ENCODE results near the gene TRIM31. TPM values are rescaled to one million over a fixed set of nuclear protein-coding genes. Genes with fewer than 3 reads are reported as not detected.
A peak's percentile ranks its signal among the peaks of the same experiment; 100 is the strongest.

The TRIM31 gene
- total and polyA plus RNA-seq, 4 donors, result 0.16 to 1.3 (median 0.48) TPM

DNA sequence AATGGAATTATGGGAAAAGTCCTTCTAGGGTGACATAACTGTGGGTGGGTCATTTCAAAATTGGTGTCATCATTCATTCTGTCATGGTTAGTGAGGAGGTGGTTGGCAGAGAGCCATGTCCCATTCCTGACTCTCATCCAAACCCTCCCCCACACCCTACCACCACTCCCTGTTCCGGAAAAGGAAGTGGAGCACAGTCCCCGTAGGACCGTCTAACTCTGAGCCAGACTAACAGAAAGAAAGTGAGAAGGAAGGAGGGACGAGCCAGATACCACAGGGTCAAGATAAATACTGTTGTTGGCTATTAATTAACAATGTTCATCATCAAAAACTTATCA, 43.3 kb upstream of the TRIM31 start:
- TF ChIP-seq, protein P1, sequence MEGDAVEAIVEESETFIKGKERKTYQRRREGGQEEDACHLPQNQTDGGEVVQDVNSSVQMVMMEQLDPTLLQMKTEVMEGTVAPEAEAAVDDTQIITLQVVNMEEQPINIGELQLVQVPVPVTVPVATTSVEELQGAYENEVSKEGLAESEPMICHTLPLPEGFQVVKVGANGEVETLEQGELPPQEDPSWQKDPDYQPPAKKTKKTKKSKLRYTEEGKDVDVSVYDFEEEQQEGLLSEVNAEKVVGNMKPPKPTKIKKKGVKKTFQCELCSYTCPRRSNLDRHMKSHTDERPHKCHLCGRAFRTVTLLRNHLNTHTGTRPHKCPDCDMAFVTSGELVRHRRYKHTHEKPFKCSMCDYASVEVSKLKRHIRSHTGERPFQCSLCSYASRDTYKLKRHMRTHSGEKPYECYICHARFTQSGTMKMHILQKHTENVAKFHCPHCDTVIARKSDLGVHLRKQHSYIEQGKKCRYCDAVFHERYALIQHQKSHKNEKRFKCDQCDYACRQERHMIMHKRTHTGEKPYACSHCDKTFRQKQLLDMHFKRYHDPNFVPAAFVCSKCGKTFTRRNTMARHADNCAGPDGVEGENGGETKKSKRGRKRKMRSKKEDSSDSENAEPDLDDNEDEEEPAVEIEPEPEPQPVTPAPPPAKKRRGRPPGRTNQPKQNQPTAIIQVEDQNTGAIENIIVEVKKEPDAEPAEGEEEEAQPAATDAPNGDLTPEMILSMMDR (IDR thresholded peaks at IDR 0.05; ENCODE audit: low read depth, low read length, missing input control), result no peak
- TF ChIP-seq, protein P2, sequence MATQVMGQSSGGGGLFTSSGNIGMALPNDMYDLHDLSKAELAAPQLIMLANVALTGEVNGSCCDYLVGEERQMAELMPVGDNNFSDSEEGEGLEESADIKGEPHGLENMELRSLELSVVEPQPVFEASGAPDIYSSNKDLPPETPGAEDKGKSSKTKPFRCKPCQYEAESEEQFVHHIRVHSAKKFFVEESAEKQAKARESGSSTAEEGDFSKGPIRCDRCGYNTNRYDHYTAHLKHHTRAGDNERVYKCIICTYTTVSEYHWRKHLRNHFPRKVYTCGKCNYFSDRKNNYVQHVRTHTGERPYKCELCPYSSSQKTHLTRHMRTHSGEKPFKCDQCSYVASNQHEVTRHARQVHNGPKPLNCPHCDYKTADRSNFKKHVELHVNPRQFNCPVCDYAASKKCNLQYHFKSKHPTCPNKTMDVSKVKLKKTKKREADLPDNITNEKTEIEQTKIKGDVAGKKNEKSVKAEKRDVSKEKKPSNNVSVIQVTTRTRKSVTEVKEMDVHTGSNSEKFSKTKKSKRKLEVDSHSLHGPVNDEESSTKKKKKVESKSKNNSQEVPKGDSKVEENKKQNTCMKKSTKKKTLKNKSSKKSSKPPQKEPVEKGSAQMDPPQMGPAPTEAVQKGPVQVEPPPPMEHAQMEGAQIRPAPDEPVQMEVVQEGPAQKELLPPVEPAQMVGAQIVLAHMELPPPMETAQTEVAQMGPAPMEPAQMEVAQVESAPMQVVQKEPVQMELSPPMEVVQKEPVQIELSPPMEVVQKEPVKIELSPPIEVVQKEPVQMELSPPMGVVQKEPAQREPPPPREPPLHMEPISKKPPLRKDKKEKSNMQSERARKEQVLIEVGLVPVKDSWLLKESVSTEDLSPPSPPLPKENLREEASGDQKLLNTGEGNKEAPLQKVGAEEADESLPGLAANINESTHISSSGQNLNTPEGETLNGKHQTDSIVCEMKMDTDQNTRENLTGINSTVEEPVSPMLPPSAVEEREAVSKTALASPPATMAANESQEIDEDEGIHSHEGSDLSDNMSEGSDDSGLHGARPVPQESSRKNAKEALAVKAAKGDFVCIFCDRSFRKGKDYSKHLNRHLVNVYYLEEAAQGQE (IDR thresholded peaks at IDR 0.05), result no peak
- no peak for TF ChIP-seq TAF1 (conservative IDR thresholded peaks at IDR 0.05)
- no peak for TF ChIP-seq FOXA1 (IDR thresholded peaks at IDR 0.05)
- peak; percentile 61 for TF ChIP-seq SP1 (IDR thresholded peaks at IDR 0.05)
- TF ChIP-seq HNF4A (conservative IDR thresholded peaks at IDR 0.05), result peak in 1 of 2 donors; percentile 12
- peak in 1 of 2 donors; percentile 32 for TF ChIP-seq RXRA (IDR thresholded peaks at IDR 0.05)
- no peak for TF ChIP-seq JUND (IDR thresholded peaks at IDR 0.05)
- TF ChIP-seq HNF4G (IDR thresholded peaks at IDR 0.05), result no peak
- TF ChIP-seq, protein P3, sequence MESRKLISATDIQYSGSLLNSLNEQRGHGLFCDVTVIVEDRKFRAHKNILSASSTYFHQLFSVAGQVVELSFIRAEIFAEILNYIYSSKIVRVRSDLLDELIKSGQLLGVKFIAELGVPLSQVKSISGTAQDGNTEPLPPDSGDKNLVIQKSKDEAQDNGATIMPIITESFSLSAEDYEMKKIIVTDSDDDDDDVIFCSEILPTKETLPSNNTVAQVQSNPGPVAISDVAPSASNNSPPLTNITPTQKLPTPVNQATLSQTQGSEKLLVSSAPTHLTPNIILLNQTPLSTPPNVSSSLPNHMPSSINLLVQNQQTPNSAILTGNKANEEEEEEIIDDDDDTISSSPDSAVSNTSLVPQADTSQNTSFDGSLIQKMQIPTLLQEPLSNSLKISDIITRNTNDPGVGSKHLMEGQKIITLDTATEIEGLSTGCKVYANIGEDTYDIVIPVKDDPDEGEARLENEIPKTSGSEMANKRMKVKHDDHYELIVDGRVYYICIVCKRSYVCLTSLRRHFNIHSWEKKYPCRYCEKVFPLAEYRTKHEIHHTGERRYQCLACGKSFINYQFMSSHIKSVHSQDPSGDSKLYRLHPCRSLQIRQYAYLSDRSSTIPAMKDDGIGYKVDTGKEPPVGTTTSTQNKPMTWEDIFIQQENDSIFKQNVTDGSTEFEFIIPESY (IDR thresholded peaks at IDR 0.05), result no peak
- TF ChIP-seq EGR1 (IDR thresholded peaks at IDR 0.05; ENCODE audit: low read depth in 2 of 2), result no peak
- TF ChIP-seq YY1 (IDR thresholded peaks at IDR 0.05), result no peak
- TF ChIP-seq, protein P4, sequence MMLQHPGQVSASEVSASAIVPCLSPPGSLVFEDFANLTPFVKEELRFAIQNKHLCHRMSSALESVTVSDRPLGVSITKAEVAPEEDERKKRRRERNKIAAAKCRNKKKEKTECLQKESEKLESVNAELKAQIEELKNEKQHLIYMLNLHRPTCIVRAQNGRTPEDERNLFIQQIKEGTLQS (IDR thresholded peaks at IDR 0.05), result no peak
- TF ChIP-seq RAD21 (IDR thresholded peaks at IDR 0.05), result no peak
- TF ChIP-seq, protein P5, sequence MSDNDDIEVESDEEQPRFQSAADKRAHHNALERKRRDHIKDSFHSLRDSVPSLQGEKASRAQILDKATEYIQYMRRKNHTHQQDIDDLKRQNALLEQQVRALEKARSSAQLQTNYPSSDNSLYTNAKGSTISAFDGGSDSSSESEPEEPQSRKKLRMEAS (IDR thresholded peaks at IDR 0.05), result no peak
- peak; percentile 8 for TF ChIP-seq NR2F2 (IDR thresholded peaks at IDR 0.05)
- no peak for TF ChIP-seq FOXA2 (IDR thresholded peaks at IDR 0.05)
- TF ChIP-seq GABPA (IDR thresholded peaks at IDR 0.05 in 1 of 2, conservative IDR thresholded peaks at IDR 0.05 in 1 of 2), result peak; percentile 74 to 81
- H3K27ac ChIP-seq (ENCODE audit: low read depth in 1 of 2, low read length in 2 of 2), result no peak overlapping the region
- no peaks in the 10 kb centered on the region for H3K9me3 ChIP-seq (ENCODE audit: control insufficient read depth in 4 of 4, low read length in 3 of 4)
- no peak overlapping the region for H3K9ac ChIP-seq (ENCODE audit: low read depth in 1 of 2, low read length in 2 of 2)
- no peaks in the 10 kb centered on the region for H3K36me3 ChIP-seq (ENCODE audit: control insufficient read depth in 4 of 4, insufficient read depth in 3 of 4, low read depth in 1 of 4, low read length in 3 of 4)
- peaks cover 0 to 23% (median 10%) of the 10 kb centered on the region in 4 donors for H3K4me1 ChIP-seq (ENCODE audit: control insufficient read depth in 4 of 4, insufficient read depth in 4 of 4, low read length in 3 of 4)
- no peaks in the 10 kb centered on the region for H3K27me3 ChIP-seq (ENCODE audit: control insufficient read depth in 4 of 4, insufficient read depth in 4 of 4, low read length in 3 of 4)
- WGBS, result 39% methylated on average over 4 of the region's 4 CpGs
- H3K4me3 ChIP-seq (ENCODE audit: low read depth in 1 of 3, low read length in 3 of 3), result no peak overlapping the region
- no peak for DNase-seq (ENCODE audit: low spot score)
